Measurements from ENCODE around the gene VPS35.

Gene VPS35

DNA sequence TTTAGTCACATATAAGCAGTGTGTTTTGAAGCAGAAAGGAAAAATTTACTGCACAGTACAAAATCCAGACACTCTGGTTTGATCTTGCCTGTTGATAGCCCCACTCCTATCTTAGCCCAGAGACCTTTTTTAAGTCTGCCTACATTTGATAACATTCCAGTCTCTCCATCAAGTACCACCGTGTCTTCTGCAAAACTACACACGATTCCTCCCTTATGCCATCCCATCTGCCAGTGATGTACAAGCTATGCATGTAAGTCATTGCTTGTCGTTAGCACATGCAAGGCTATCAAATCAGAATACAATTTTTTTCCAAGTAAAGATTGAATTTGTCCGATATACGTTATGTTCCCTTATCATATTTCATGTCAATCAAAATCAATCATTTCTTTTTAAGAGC is 82.7 kb downstream of the VPS35 start:
- no peak for DNase-seq
